ENCODE measurements around the gene APPL1.

APPL1 gene

GRCh38 chr3:57244946-57245345 lies 17.4 kb downstream of the APPL1 start:
- Mint-ChIP-seq H3K4me1 (no peaks in the 10 kb centered on the region), H3K27ac (peak overlapping the region; percentile 2), H3K4me3 (no peak overlapping the region), H3K9me3 (no peaks in the 10 kb centered on the region), H3K36me3 (peaks cover 97% of the 10 kb centered on the region)
- no peak for DNase-seq (ENCODE audit: low spot score in 2 of 2)
- no peak for ATAC-seq

- no peak overlapping the region for H3K27ac Mint-ChIP-seq
Observed at GRCh38 chr3:57252404-57252803, 24.9 kb downstream of the APPL1 start.

GRCh38 chr3:57256844-57257243 lies 29.3 kb downstream of the APPL1 start:
- DNase-seq (ENCODE audit: low spot score in 2 of 2) (no peak), ATAC-seq (no peak)
- H3K27ac Mint-ChIP-seq: no peak overlapping the region
- no peaks in the 10 kb centered on the region for H3K9me3 Mint-ChIP-seq
- H3K4me3 Mint-ChIP-seq: no peak overlapping the region
- peaks cover 82% of the 10 kb centered on the region for H3K36me3 Mint-ChIP-seq
- H3K4me1 Mint-ChIP-seq: no peaks in the 10 kb centered on the region

More at GRCh38 chr3:57252404-57252803, 24.9 kb downstream of the APPL1 start:
- DNase-seq (ENCODE audit: low spot score in 2 of 2): no peak
- ATAC-seq: no peak
- Mint-ChIP-seq H3K36me3 (peaks cover 78% of the 10 kb centered on the region), H3K9me3 (no peaks in the 10 kb centered on the region), H3K4me1 (no peaks in the 10 kb centered on the region), H3K4me3 (no peak overlapping the region)

GRCh38 chr3:57257678-57258077 lies 30.1 kb downstream of the APPL1 start:
- H3K4me3 Mint-ChIP-seq: no peak overlapping the region
- ATAC-seq: no peak

GRCh38 chr3:57261119-57261518 lies 33.6 kb downstream of the APPL1 start:
- H3K9me3 Mint-ChIP-seq: peaks cover 4% of the 10 kb centered on the region
- H3K36me3 Mint-ChIP-seq: peaks cover 96% of the 10 kb centered on the region
- no peak for ATAC-seq
- H3K27ac Mint-ChIP-seq: no peak overlapping the region
- no peak overlapping the region for H3K4me3 Mint-ChIP-seq
- H3K4me1 Mint-ChIP-seq: no peaks in the 10 kb centered on the region
- DNase-seq (ENCODE audit: low spot score in 2 of 2): no peak

More at GRCh38 chr3:57257678-57258077, 30.1 kb downstream of the APPL1 start:
- H3K9me3 Mint-ChIP-seq: no peaks in the 10 kb centered on the region
- no peak for DNase-seq (ENCODE audit: low spot score in 2 of 2)
- H3K27ac Mint-ChIP-seq: no peak overlapping the region
- peaks cover 82% of the 10 kb centered on the region for H3K36me3 Mint-ChIP-seq
- H3K4me1 Mint-ChIP-seq: no peaks in the 10 kb centered on the region

- H3K4me3 Mint-ChIP-seq: no peak overlapping the region
- H3K4me1 Mint-ChIP-seq: no peaks in the 10 kb centered on the region
- no peak overlapping the region for H3K27ac Mint-ChIP-seq
- peaks cover 100% of the 10 kb centered on the region for H3K36me3 Mint-ChIP-seq
- ATAC-seq: no peak
- no peak for DNase-seq (ENCODE audit: low spot score in 2 of 2)
- peaks cover 4% of the 10 kb centered on the region for H3K9me3 Mint-ChIP-seq
Observed at GRCh38 chr3:57261929-57262328, 34.4 kb downstream of the APPL1 start.

GRCh38 chr3:57268416-57268815 lies 40.9 kb downstream of the APPL1 start:
- DNase-seq (ENCODE audit: low spot score in 2 of 2): no peak
- H3K9me3 Mint-ChIP-seq: peaks cover under 1% of the 10 kb centered on the region
- no peak for ATAC-seq
- H3K36me3 Mint-ChIP-seq: peaks cover 93% of the 10 kb centered on the region
- no peak overlapping the region for H3K4me3 Mint-ChIP-seq
- no peak overlapping the region for H3K27ac Mint-ChIP-seq
- no peaks in the 10 kb centered on the region for H3K4me1 Mint-ChIP-seq

- no peak for DNase-seq (ENCODE audit: low spot score in 2 of 2)
- H3K4me1 Mint-ChIP-seq: no peaks in the 10 kb centered on the region
- H3K4me3 Mint-ChIP-seq: no peak overlapping the region
- no peak overlapping the region for H3K27ac Mint-ChIP-seq
- no peak for ATAC-seq
- peaks cover 37% of the 10 kb centered on the region for H3K36me3 Mint-ChIP-seq
- no peaks in the 10 kb centered on the region for H3K9me3 Mint-ChIP-seq
Observed at GRCh38 chr3:57274845-57275244, 47.3 kb downstream of the APPL1 start.

- H3K27ac Mint-ChIP-seq: no peak overlapping the region
- ATAC-seq (no peak), DNase-seq (ENCODE audit: low spot score in 2 of 2) (no peak)
- no peaks in the 10 kb centered on the region for H3K9me3 Mint-ChIP-seq
- no peak overlapping the region for H3K4me3 Mint-ChIP-seq
- no peaks in the 10 kb centered on the region for H3K4me1 Mint-ChIP-seq
- peaks cover 31% of the 10 kb centered on the region for H3K36me3 Mint-ChIP-seq
Observed at GRCh38 chr3:57275393-57275792, 47.9 kb downstream of the APPL1 start.

GRCh38 chr3:57278237-57278636 lies 50.7 kb downstream of the APPL1 start:
- no peak for DNase-seq (ENCODE audit: low spot score in 2 of 2)
- ATAC-seq: no peak
- H3K27ac Mint-ChIP-seq: no peak overlapping the region
- no peaks in the 10 kb centered on the region for H3K4me1 Mint-ChIP-seq
- H3K4me3 Mint-ChIP-seq: no peak overlapping the region
- peaks cover 7% of the 10 kb centered on the region for H3K36me3 Mint-ChIP-seq
- H3K9me3 Mint-ChIP-seq: no peaks in the 10 kb centered on the region

- no peaks in the 10 kb centered on the region for H3K4me1 Mint-ChIP-seq
- ATAC-seq (no peak), DNase-seq (ENCODE audit: low spot score in 2 of 2) (no peak)
- no peak overlapping the region for H3K4me3 Mint-ChIP-seq
- H3K27ac Mint-ChIP-seq: no peak overlapping the region
- H3K9me3 Mint-ChIP-seq: no peaks in the 10 kb centered on the region
- H3K36me3 Mint-ChIP-seq: peaks cover under 1% of the 10 kb centered on the region
Observed at GRCh38 chr3:57279685-57280084, 52.2 kb downstream of the APPL1 start.

GRCh38 chr3:57281715-57282114 lies 54.2 kb downstream of the APPL1 start:
- ATAC-seq: peak; percentile 70

GRCh38 chr3:57283334-57283733 lies 55.8 kb downstream of the APPL1 start:
- Mint-ChIP-seq H3K4me1 (no peaks in the 10 kb centered on the region), H3K4me3 (no peak overlapping the region), H3K36me3 (no peaks in the 10 kb centered on the region), H3K9me3 (peaks cover 3% of the 10 kb centered on the region), H3K27ac (no peak overlapping the region)
- ATAC-seq (no peak), DNase-seq (ENCODE audit: low spot score in 2 of 2) (no peak)

More at GRCh38 chr3:57281715-57282114, 54.2 kb downstream of the APPL1 start:
- H3K27ac Mint-ChIP-seq: peak overlapping the region; percentile 14
- no peak overlapping the region for H3K4me3 Mint-ChIP-seq
- no peaks in the 10 kb centered on the region for H3K4me1 Mint-ChIP-seq
- no peaks in the 10 kb centered on the region for H3K36me3 Mint-ChIP-seq
- DNase-seq (ENCODE audit: low spot score in 2 of 2): no peak
- H3K9me3 Mint-ChIP-seq: peaks cover 1% of the 10 kb centered on the region

- ATAC-seq (no peak), DNase-seq (ENCODE audit: low spot score in 2 of 2) (no peak)
- Mint-ChIP-seq H3K27ac (no peak overlapping the region), H3K9me3 (peaks cover 3% of the 10 kb centered on the region), H3K36me3 (no peaks in the 10 kb centered on the region), H3K4me3 (no peak overlapping the region), H3K4me1 (no peaks in the 10 kb centered on the region)
Observed at GRCh38 chr3:57287205-57287604, 59.7 kb downstream of the APPL1 start.

- H3K27ac Mint-ChIP-seq: no peak overlapping the region
- no peak for ATAC-seq
- H3K4me3 Mint-ChIP-seq: no peak overlapping the region
- DNase-seq (ENCODE audit: low spot score in 2 of 2): no peak
- H3K9me3 Mint-ChIP-seq: peaks cover 3% of the 10 kb centered on the region
- H3K4me1 Mint-ChIP-seq: no peaks in the 10 kb centered on the region
- H3K36me3 Mint-ChIP-seq: no peaks in the 10 kb centered on the region
Observed at GRCh38 chr3:57288403-57288802, 60.9 kb downstream of the APPL1 start.

- no peak for DNase-seq (ENCODE audit: low spot score in 2 of 2)
- no peaks in the 10 kb centered on the region for H3K36me3 Mint-ChIP-seq
Observed at GRCh38 chr3:57292159-57292896, 64.8 kb downstream of the APPL1 start, which contains the start of gene ASB14. Gene ASB14 (minus strand): TSS chr3:57292685. CDS start chr3:57292033, 652 bp downstream.

More at GRCh38 chr3:57292159-57292896, 64.8 kb downstream of the APPL1 start, which contains the start of gene ASB14:
- no peak within 1 kb of the TSS for H3K27ac Mint-ChIP-seq
- ATAC-seq: no peak
- H3K4me1 Mint-ChIP-seq: no peaks in the 10 kb centered on the region
- H3K9me3 Mint-ChIP-seq: no peaks in the 10 kb centered on the region
- H3K4me3 Mint-ChIP-seq: no peak within 1 kb of the TSS
